Right lung (tissue), 5 donors: ENCODE data around the gene CHST3. TPM values are rescaled to one million over a fixed set of nuclear protein-coding genes. Genes with fewer than 3 reads are reported as not detected.
"Not testable (repeated sequence)": the region's sequence is repeated elsewhere in the genome, so short reads cannot be mapped to it uniquely, and the experiment has no call there.

Experiments used
- DNase-seq, 2 donors: peaks; one replicate each; pipeline ENCODE4 v3.0.0-alpha.2; 2013
- polyA plus RNA-seq, 5 donors: library from polyadenylated mRNA; unstranded; fragments of 120-200 nt; gene quantifications; one replicate each; pipeline versions ENCODE4 v1.2.1 to v1.2.3, GENCODE V29; 2013; ENCODE audit warnings: inconsistent platforms in 1 of 5, low replicate concordance in 1 of 5; ENCODE audit not compliant: insufficient read length in 5 of 5, insufficient read depth in 1 of 5

Gene CHST3
- polyA plus RNA-seq, 5 donors = 10.1 to 11.4 (median 10.7) TPM

DNA sequence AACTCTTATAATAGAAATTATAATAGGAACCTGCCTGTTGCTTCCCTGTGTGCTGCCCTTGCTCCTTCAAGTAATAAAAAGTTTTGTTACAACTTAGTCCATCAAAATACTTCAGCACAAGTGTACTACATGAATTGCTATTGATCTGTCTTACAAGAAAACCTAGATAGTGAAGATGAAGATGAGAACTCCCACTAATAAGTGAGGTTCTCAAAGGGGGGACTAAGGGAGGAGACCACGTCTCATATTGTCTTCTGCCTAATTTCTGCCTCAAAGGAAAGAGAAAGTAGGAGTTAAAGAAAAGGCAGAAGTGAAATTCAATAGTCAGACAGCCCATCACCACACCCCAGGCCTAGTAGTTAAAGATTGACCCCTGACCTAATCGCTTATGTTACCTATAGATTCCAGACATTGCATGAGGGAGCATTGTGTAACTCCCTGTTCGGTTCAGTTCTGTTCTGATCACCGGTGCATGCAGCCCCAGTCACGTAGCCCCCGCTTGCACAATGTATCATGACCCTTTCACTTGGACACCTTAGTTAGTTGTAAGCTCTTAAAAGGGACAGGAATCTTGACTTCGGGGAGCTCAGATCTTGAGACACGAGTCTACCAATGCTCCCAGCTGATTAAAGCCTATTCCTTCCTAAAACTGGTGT lies 18.2 kb upstream of the CHST3 start:
- no peak for DNase-seq

GRCh38 chr10:71946700-71947099 lies 17.5 kb upstream of the CHST3 start:
- no peak for DNase-seq

DNA sequence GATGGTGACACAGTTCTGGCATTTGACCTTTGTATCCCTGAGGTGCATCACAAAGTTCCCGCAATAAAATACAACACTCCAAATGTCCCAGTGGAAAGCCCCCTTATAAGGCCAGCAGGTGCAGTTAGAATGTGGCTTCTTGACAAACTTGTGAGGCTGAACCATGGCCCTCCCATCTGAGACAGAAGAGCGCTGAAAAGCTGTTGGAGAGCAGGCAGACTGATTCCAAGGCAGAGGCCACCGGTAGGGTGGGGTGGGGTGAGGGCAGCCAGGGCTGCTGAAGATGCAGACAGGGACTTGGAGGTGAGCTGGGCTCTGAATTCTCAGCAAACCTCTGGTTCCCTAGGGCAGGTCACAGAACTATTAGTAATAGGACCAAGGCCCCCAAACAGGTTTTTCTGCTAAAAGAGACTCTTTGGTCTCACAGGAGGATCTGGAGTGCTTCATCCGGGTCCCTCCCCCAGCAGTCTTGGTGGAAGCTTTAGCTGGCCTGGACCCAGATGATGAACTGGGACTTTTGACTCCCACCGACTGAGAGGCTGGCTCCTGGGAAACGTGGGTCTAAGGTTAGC lies 15.6 kb upstream of the CHST3 start:
- DNase-seq = no peak

GRCh38 chr10:71950683-71951082 lies 13.5 kb upstream of the CHST3 start:
- no peak for DNase-seq

DNA sequence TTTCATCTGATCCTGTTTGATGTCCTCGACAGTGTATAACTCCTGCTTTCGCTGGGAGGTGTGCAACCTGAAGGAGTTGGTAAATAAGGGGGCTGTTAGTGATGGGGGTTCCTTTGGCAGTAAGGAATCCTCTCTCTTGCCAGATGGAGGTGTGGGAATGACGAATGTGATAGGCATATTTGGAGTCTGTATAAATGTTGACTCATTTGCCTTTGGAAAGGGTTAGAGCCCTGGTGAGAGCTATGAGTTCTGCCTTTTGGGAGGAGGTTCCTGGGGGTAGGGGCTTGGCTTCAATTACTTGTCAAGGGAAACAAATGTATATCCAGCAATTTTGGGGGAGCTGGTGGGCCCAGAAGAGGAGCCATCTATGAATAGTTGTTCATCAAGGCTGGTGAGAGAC lies 11.4 kb upstream of the CHST3 start:
- DNase-seq = no peak

GRCh38 chr10:71957546-71958275 lies 6.5 kb upstream of the CHST3 start:
- DNase-seq = no peak

DNA sequence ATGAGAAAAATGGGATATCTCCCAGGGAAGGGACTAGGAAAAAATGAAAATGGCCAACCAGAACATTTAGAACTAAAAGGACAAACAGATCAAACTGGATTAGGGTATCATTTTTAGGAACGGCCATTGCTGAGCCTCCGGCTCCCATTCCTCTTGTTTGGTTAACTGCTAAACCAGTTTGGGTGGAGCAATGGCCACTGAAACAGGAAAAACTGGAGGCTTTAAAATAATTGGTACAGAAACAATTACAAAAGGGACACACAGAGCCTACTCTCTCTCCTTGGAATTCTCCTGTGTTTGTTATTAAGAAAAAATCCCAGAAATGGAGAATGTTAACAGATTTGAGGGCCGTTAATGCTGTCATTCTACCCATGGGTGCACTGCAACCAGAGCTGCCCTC lies 4.7 kb upstream of the CHST3 start:
- no peak for DNase-seq

DNA sequence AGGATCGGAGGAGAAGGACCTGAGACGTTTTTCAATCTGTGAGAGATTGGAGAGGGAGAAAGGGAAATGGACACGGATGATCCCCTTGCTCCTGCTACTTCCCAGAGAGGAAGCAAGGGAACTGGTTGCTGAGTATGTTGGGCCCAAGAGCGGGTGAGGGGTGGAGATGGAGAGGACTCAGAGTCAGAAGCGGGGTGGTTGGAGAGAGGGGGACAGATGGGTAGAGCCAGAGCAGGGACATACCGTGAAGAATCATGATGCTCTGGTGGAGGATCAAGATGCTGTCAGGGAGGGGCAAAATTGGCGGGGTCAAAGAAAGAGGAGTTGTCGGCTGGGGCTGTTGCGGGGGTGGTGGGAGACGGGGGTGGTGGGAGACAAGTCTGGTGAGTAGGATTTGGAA lies 2.4 kb upstream of the CHST3 start:
- no peak for DNase-seq

DNA sequence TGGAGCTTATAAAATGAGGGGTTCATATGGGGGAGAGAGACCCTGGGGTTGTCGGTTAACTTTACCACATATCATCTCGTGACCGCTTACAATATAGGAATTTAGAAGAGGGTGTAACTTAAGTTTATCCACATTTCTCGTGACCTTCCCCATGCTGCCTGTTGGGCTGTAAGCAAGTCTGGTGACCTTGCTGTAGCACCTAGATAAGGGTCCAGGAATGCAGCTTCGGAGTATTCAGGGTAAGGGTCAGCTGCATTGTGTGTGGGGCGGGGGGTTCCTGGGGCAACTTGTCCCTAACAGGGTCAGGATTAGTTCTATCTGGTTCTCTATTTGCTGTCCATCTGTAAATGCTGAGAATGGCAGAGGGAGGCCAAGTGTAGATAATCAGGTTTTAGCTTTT lies 1.3 kb upstream of the CHST3 start:
- DNase-seq = no peak

GRCh38 chr10:71963351-71964097 lies 671 bp upstream of the CHST3 start:
- no peak for DNase-seq

DNA sequence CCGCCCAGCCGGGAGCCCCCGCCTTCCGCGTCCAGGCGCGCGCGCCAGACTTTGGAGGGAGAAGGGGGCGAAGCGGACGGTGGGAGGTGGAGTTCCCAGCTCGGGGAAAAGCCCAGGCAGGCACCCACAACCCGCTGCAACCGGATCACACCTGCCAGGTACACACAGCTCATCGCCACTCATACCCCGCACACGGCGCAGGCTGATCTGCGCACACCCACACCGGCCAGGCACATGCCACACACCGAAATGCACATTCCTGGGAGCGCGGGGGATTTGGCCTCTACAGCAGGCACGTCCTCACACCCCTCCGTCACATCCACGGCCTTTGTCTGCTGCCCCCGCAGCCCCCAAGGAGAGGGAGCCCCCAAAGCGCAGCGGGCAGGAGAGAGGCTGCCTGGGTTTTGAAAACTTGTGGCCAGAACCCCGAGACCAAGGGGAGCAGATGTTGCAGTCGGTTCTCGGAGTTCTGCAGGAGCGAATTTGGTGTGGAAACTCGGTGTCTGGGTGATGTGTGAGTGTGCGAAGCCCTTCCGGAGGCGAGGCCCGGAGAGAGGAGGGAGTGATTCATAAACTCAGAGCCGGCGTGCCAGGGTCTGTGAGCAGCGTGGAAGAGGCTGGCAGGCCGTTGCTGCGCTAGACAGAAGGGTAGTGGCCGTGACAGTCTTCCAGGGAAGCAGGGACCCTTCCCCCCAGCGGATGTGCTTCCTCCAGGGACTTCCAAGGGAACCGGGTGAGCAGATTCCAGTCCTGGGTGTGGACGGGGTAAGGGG lies 734 bp downstream of the CHST3 start:
- no peak for DNase-seq

DNA sequence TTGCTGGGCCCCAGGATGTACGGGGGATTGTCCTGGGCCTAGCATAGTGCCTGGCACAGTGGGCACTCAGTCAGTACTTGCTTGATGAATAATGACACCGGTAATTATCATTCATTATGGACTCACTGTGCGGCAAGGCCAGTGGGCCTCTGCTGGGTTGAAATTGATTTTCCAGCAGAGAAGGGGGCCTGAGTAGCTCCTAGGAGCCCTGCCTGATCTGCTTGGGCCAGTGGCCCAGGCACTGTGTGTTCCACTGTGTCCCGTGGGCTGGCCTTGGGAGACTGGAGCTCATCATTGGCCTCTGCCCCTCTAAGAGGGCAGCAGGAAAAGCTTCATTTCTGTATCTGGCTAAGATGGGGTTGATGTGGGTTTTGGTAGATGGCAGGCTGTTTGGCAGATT lies 1.4 kb downstream of the CHST3 start:
- no peak for DNase-seq

DNA sequence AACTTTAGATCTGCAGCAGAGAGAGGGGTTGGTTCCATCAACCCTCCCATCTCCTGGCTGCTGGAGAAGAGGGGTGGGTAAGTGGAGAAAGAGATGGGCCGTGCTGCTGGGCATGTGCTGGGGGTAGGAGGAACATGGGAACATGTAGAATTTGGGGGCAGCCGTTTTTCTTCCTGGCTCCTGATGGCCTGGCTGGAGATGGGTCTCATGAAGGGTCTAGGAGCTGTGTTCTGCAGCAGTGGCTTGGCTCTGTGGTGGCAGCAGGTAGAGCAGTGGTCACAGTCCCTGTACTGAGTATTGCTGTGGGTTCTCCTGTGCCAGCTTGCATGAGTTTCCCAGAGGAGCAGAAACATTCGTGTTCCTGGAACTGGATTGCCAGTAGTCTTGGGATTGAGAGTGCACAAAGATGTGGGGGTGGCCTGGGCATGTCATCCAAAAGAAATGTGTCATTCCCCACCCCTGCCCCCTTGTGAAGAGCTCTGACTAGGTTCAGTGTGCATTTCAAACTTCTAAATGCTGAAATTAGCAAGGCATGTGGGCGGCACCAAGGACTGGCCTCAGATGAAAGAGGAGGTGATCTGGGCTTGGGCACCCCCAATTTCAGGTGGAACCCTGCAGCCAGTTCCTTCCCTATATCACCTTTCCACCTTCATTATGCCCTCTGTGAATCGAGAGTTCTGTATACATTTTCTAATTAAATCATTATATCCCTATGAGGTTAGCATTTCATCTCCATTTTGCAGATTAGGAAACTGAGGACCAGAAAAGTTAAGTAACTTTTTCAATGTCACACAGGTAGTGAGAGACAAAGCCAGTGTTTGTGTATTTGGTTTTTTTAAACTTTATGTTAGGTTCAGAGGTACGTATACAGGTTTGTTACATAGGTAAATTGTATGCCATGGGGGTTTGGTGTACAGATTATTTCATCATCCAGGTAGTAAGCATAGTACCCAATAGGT lies 2.1 kb downstream of the CHST3 start:
- DNase-seq = no peak

GRCh38 chr10:71967958-71968357 lies 3.8 kb downstream of the CHST3 start:
- not testable (repeated sequence) for DNase-seq

DNA sequence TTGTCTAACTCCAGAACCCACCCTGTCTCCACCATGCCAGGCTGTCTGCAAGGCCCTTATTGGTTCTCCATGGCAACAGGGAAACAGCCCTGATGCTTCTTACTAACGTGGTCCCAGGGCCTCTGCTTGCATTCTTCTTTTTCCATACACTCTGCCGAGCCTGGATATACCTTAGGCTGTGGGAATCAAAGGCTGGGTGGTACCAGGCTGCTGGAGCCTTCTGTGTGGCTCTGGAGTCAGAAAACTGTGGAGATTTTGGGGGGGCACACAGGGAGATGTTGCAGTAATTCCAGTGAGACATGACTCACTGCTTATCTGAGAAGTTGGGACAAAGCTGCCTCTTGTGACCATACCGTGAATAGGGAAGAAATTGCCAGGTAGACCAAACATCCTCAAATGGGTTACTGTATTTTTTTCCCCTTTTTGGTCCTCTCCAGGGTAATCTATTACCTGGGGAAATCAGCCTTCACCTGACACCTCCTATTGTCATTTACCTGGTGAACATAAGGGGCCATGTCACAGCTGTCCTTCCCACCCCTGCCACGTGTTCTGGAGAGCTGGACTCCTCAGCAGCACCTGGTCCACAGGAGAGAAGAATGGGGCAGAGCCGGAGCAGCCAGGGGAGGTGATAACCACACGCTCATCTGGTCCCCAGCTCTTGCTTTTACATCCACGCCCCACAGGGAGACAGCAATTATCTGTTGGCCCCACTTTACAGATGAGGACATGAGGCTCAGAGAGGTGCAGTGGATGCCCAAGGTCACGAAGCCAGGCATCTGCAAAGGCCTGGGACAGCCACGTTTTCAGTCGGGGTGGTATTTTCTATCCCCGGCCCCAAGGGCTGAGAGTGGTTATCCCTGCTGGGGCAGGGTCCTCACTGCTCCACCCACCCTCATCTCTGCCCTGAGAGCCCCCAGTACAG lies 4.6 kb downstream of the CHST3 start:
- DNase-seq = no peak

DNA sequence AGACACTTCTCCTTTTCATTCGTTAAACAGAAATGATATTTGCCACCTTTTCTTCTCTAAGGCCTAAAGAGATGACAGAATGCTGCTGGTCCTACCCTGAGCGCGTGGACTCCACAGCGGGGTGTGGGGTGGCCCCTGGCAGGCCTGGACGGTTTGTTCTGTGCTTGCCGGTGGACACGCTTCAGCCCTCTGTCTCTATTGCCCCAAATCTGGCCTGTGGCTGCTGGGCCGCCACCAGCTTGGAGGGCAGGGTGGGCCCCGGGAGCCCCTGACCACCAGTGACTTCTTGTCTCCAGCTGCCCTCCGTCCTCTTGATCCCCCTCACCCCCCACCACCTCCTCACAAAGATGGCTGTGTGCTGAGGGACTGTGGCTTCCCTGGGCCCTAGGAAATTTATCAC lies 5.7 kb downstream of the CHST3 start:
- no peak for DNase-seq

DNA sequence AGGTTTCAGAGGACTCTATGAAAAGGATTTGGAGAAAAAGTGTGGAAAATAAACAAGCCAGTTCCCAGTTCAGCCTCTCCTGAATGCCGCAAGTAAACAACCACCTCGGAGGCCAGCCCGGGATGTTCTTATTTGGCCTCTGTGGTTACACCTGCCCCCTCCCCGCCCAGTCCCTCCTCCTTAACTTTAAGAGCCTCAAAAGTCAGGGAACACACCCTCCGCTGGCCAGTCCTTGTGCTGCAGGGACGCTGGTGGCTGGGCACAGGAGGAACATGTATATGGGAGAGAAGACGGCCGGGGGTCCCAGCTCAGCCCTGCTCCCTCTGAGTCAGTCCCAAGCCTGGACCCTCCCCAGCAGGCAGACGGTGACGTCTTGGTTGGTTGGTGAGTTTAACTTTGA lies 6.1 kb downstream of the CHST3 start:
- no peak for DNase-seq

- no peak for DNase-seq
Observed at GRCh38 chr10:71970869-71971268, 6.7 kb downstream of the CHST3 start.

- no peak for DNase-seq
Observed at GRCh38 chr10:71971311-71971731, 7.1 kb downstream of the CHST3 start.
